ENCODE data around the gene ZFAND3.

Gene ZFAND3

GRCh38 chr6:37806213-37806612, 13.3 kb upstream of the ZFAND3 start:
- DNase-seq, result no peak
- TF ChIP-seq GATA1 (IDR thresholded peaks at IDR 0.05; ENCODE audit: low read depth, low read length), result no peak
- TF ChIP-seq POLR2A (IDR thresholded peaks at IDR 0.05; ENCODE audit: low read length), result no peak

GRCh38 chr6:37807656-37808055, 11.9 kb upstream of the ZFAND3 start:
- TF ChIP-seq POLR2A (IDR thresholded peaks at IDR 0.05; ENCODE audit: low read length), result no peak
- no peak for TF ChIP-seq GATA1 (IDR thresholded peaks at IDR 0.05; ENCODE audit: low read depth, low read length)
- DNase-seq, result no peak

GRCh38 chr6:37809197-37809543, 10.4 kb upstream of the ZFAND3 start:
- no peak for DNase-seq
- no peak for TF ChIP-seq POLR2A (IDR thresholded peaks at IDR 0.05; ENCODE audit: low read length)
- TF ChIP-seq GATA1 (IDR thresholded peaks at IDR 0.05; ENCODE audit: low read depth, low read length), result no peak

GRCh38 chr6:37812841-37813240, 6.7 kb upstream of the ZFAND3 start:
- no peak for DNase-seq

GRCh38 chr6:37814374-37814773, 5.2 kb upstream of the ZFAND3 start:
- no peak for DNase-seq
- TF ChIP-seq GATA1 (IDR thresholded peaks at IDR 0.05; ENCODE audit: low read depth, low read length), result no peak
- no peak for TF ChIP-seq POLR2A (IDR thresholded peaks at IDR 0.05; ENCODE audit: low read length)

More at GRCh38 chr6:37812841-37813240, 6.7 kb upstream of the ZFAND3 start:
- no peak for TF ChIP-seq GATA1 (IDR thresholded peaks at IDR 0.05; ENCODE audit: low read depth, low read length)
- TF ChIP-seq POLR2A (IDR thresholded peaks at IDR 0.05; ENCODE audit: low read length), result no peak

- TF ChIP-seq GATA1 (IDR thresholded peaks at IDR 0.05; ENCODE audit: low read depth, low read length) (no peak), POLR2A (IDR thresholded peaks at IDR 0.05; ENCODE audit: low read length) (no peak)
- DNase-seq, result no peak
These were observed 2.7 kb upstream of the ZFAND3 start for GRCh38 chr6:37816599-37817375.

- TF ChIP-seq POLR2A (IDR thresholded peaks at IDR 0.05; ENCODE audit: low read length), result peak; percentile 97
- no peak for TF ChIP-seq GATA1 (IDR thresholded peaks at IDR 0.05; ENCODE audit: low read depth, low read length)
- peak; percentile 97 to 98 for DNase-seq
These were observed 871 bp upstream of the ZFAND3 start for GRCh38 chr6:37818536-37819176.

- peak; percentile 45 to 75 for DNase-seq
- TF ChIP-seq POLR2A (IDR thresholded peaks at IDR 0.05; ENCODE audit: low read length), result no peak
- no peak for TF ChIP-seq GATA1 (IDR thresholded peaks at IDR 0.05; ENCODE audit: low read depth, low read length)
These were observed 533 bp downstream of the ZFAND3 start for GRCh38 chr6:37819802-37820717.

- peak; percentile 26 to 62 for DNase-seq
- TF ChIP-seq GATA1 (IDR thresholded peaks at IDR 0.05; ENCODE audit: low read depth, low read length) (no peak), POLR2A (IDR thresholded peaks at IDR 0.05; ENCODE audit: low read length) (no peak)
These were observed 1.2 kb downstream of the ZFAND3 start for GRCh38 chr6:37820718-37821079.

- DNase-seq, result peak in 1 of 2 experiments; percentile 34
- TF ChIP-seq POLR2A (IDR thresholded peaks at IDR 0.05; ENCODE audit: low read length) (no peak), GATA1 (IDR thresholded peaks at IDR 0.05; ENCODE audit: low read depth, low read length) (no peak)
These were observed 1.9 kb downstream of the ZFAND3 start for GRCh38 chr6:37821446-37821845.

- DNase-seq, result peak; percentile 91 to 94
- TF ChIP-seq GATA1 (IDR thresholded peaks at IDR 0.05; ENCODE audit: low read depth, low read length), result no peak
- no peak for TF ChIP-seq POLR2A (IDR thresholded peaks at IDR 0.05; ENCODE audit: low read length)
These were observed 3.5 kb downstream of the ZFAND3 start for GRCh38 chr6:37822851-37823682.

GRCh38 chr6:37824170-37824569, 4.6 kb downstream of the ZFAND3 start:
- DNase-seq, result no peak
- TF ChIP-seq POLR2A (IDR thresholded peaks at IDR 0.05; ENCODE audit: low read length), result no peak

- DNase-seq, result no peak
- TF ChIP-seq POLR2A (IDR thresholded peaks at IDR 0.05; ENCODE audit: low read length) (no peak), GATA1 (IDR thresholded peaks at IDR 0.05; ENCODE audit: low read depth, low read length) (no peak)
These were observed 6.7 kb downstream of the ZFAND3 start for GRCh38 chr6:37826188-37826587.

Measured in erythroblast (primary cell).